H9 (cell line): ENCODE data around the gene TUB. TPM values are rescaled to one million over a fixed set of nuclear protein-coding genes. Genes with fewer than 3 reads are reported as not detected.

Source experiments
- DNase-seq: peaks from one replicate; pipeline ENCODE4 v3.0.0-alpha.2; 2017
- H2AFZ ChIP-seq: one replicate; pipeline ENCODE4 v1.6.1; 2013; ENCODE audit warnings: mild to moderate bottlenecking, low read length, control low read depth, moderate library complexity
- H2AK5ac ChIP-seq: 2 replicates; pipeline ENCODE4 v1.6.1; 2013; ENCODE audit warnings: low read length, control low read depth, mixed read lengths; ENCODE audit not compliant: insufficient read length
- H2BK120ac ChIP-seq: one replicate; pipeline ENCODE4 v1.6.1; 2013; ENCODE audit warnings: low read depth, mild to moderate bottlenecking, low read length, control low read depth, inconsistent platforms; ENCODE audit not compliant: poor library complexity, severe bottlenecking
- H2BK12ac ChIP-seq: 2 replicates; pipeline ENCODE4 v1.6.1; 2013; ENCODE audit warnings: low read length, control low read depth, mixed read lengths, low read depth; ENCODE audit not compliant: insufficient read length
- H2BK15ac ChIP-seq: 2 replicates; pipeline ENCODE4 v1.6.1; 2013; ENCODE audit warnings: low read depth, low read length, control low read depth
- H2BK20ac ChIP-seq: one replicate; pipeline ENCODE4 v1.6.1; 2013; ENCODE audit warnings: low read depth, mild to moderate bottlenecking, low read length, control low read depth, inconsistent platforms; ENCODE audit not compliant: poor library complexity, severe bottlenecking
- H2BK5ac ChIP-seq: 2 replicates; pipeline ENCODE4 v1.6.1; 2013; ENCODE audit warnings: low read length, control low read depth, mixed read lengths; ENCODE audit not compliant: insufficient read length
- H3K14ac ChIP-seq: 2 replicates; pipeline ENCODE4 v1.6.1; 2013; ENCODE audit warnings: low read length, control low read depth; ENCODE audit not compliant: insufficient read depth
- H3K18ac ChIP-seq: 2 replicates; pipeline ENCODE4 v1.6.1; 2013; ENCODE audit warnings: low read depth, mild to moderate bottlenecking, mixed read lengths, low read length, control low read depth; ENCODE audit not compliant: insufficient read length
- H3K23ac ChIP-seq: 2 replicates; pipeline ENCODE4 v1.6.1; 2013; ENCODE audit warnings: low read length, control low read depth, mixed read lengths, low read depth; ENCODE audit not compliant: insufficient read length
- H3K23me2 ChIP-seq: 2 replicates; pipeline ENCODE4 v1.6.1; 2013; ENCODE audit warnings: low read depth, mild to moderate bottlenecking, mixed read lengths, low read length, control low read depth; ENCODE audit not compliant: insufficient read length, poor library complexity, severe bottlenecking
- H3K27ac ChIP-seq: 2 replicates; pipeline ENCODE4 v1.5.1; 2013; ENCODE audit warnings: low read length, control low read depth, mixed read lengths, low read depth; ENCODE audit not compliant: insufficient read length
- H3K27me3 ChIP-seq: 2 replicates; pipeline ENCODE4 v1.6.1; 2013; ENCODE audit warnings: low read length, control low read depth, inconsistent platforms; ENCODE audit not compliant: insufficient read depth
- H3K4ac ChIP-seq: 2 replicates; pipeline ENCODE4 v1.6.1; 2013; ENCODE audit warnings: low read depth, mild to moderate bottlenecking, control low read depth, inconsistent platforms, low read length, moderate library complexity
- H3K4me1 ChIP-seq: 2 replicates; pipeline ENCODE4 v1.6.1; 2013; ENCODE audit warnings: low read length, control low read depth, inconsistent platforms; ENCODE audit not compliant: insufficient read depth
- H3K4me2 ChIP-seq: 2 replicates; pipeline ENCODE4 v1.6.1; 2013; ENCODE audit warnings: low read length, control low read depth, mixed read lengths; ENCODE audit not compliant: insufficient read length, insufficient read depth
- H3K56ac ChIP-seq: 2 replicates; pipeline ENCODE4 v1.6.1; 2013; ENCODE audit warnings: low read depth, mild to moderate bottlenecking, mixed read lengths, low read length, control low read depth; ENCODE audit not compliant: insufficient read length
- H3K79me1 ChIP-seq: 2 replicates; pipeline ENCODE4 v1.6.1; 2013; ENCODE audit warnings: low read depth, mild to moderate bottlenecking, moderate library complexity, low read length, control low read depth, inconsistent platforms; ENCODE audit not compliant: insufficient read depth, poor library complexity, severe bottlenecking
- H3K79me2 ChIP-seq: 2 replicates; pipeline ENCODE4 v1.6.1; 2013; ENCODE audit warnings: low read length, control low read depth, inconsistent platforms; ENCODE audit not compliant: insufficient read depth
- H3K9ac ChIP-seq: 2 replicates; pipeline ENCODE4 v1.6.1; 2013; ENCODE audit warnings: low read length, control low read depth, mixed read lengths; ENCODE audit not compliant: insufficient read length; ENCODE audit errors: extremely low read depth
- H3K9me3 ChIP-seq: one replicate; pipeline ENCODE4 v1.6.1; 2013; ENCODE audit warnings: low read depth, low read length, inconsistent platforms; ENCODE audit not compliant: control insufficient read depth
- H3T11ph ChIP-seq: one replicate; pipeline ENCODE4 v1.6.1; 2013; ENCODE audit warnings: mild to moderate bottlenecking, low read length, control low read depth, inconsistent platforms
- H4K20me1 ChIP-seq: one replicate; pipeline ENCODE4 v1.6.1; 2013; ENCODE audit not compliant: control insufficient read depth, insufficient read length, insufficient read depth
- H4K5ac ChIP-seq: 2 replicates; pipeline ENCODE4 v1.6.1; 2013; ENCODE audit warnings: low read depth, mild to moderate bottlenecking, mixed read lengths, low read length, control low read depth; ENCODE audit not compliant: insufficient read length
- H4K8ac ChIP-seq: replicated peaks from 2 replicates; pipeline ENCODE4 v1.6.1; 2013; ENCODE audit warnings: low read length, control low read depth, mixed read lengths, low read depth; ENCODE audit not compliant: insufficient read length
- H4K91ac ChIP-seq: 2 replicates; pipeline ENCODE4 v1.6.1; 2013; ENCODE audit warnings: low read depth, mild to moderate bottlenecking, moderate library complexity, mixed read lengths, low read length, control low read depth; ENCODE audit not compliant: insufficient read length
- H3K27ac Mint-ChIP-seq, 3 experiments: 2 replicates in 2 of 3; 3 replicates in 1 of 3; pipeline ENCODE4 v1.8.0; 2020 to 2021; ENCODE audit warnings: mixed read lengths in 3 of 3, mild to moderate bottlenecking in 1 of 3, moderate library complexity in 1 of 3
- H3K27me3 Mint-ChIP-seq: 2 replicates; pipeline ENCODE4 v1.8.0; 2021; ENCODE audit warnings: low read depth, mild to moderate bottlenecking, moderate library complexity, mixed read lengths
- H3K36me3 Mint-ChIP-seq, 3 experiments: 2 replicates in 2 of 3; 3 replicates in 1 of 3; pipeline ENCODE4 v1.8.0; 2020 to 2021; ENCODE audit warnings: low read depth in 3 of 3, mixed read lengths in 3 of 3; ENCODE audit not compliant: insufficient read depth in 1 of 3
- H3K4me1 Mint-ChIP-seq, 2 experiments: 2 replicates each; pipeline ENCODE4 v1.8.0; 2020; ENCODE audit warnings: mixed read lengths in 2 of 2
- H3K4me3 Mint-ChIP-seq, 2 experiments: 2 replicates in 1 of 2; 3 replicates in 1 of 2; pipeline ENCODE4 v1.8.0; 2020 to 2021; ENCODE audit warnings: mild to moderate bottlenecking in 2 of 2, mixed read lengths in 2 of 2, moderate library complexity in 1 of 2
- H3K9me3 Mint-ChIP-seq, 2 experiments: 2 replicates in 1 of 2; 3 replicates in 1 of 2; pipeline ENCODE4 v1.8.0; 2020; ENCODE audit warnings: mild to moderate bottlenecking in 2 of 2, mixed read lengths in 2 of 2, moderate library complexity in 1 of 2
- CTCF ChIP-seq: fragments of 200-600 bp; sonication (generic); conservative IDR thresholded peaks from 3 replicates; pipeline ENCODE4 v1.8.0; 2021; ENCODE audit warnings: antibody characterized with exemption, mild to moderate bottlenecking
- WGBS: extraction: QIAGEN DNeasy Blood & Tissue Kit; methylation state at CpG from one replicate; pipeline ENCODE4 v1.1.7; 2013; ENCODE audit warnings: missing lambda C conversion rate, low lambda C conversion rate, mixed read lengths; ENCODE audit not compliant: insufficient read length; ENCODE audit errors: extremely low coverage; 5-methylcytosine and 5-hydroxymethylcytosine counted together
- total RNA-seq: library from RNA; stranded (reverse); gene quantifications from 2 replicates; pipeline ENCODE4 v1.2.1, GENCODE V29; 2021

The TUB gene
- total RNA-seq, 1 experiment from 2014 or later, result 14.8 TPM

- peak overlapping the region in 2 of 3 experiments; percentile 14 to 34; a peak in 2 of 7 replicates for H3K27ac Mint-ChIP-seq
- Histone ChIP-seq H3K18ac (no peak overlapping the region), H2BK20ac (no peak overlapping the region), H2BK15ac (no peak overlapping the region), H2BK5ac (no peak overlapping the region), H2BK12ac (no peak overlapping the region), H3K9me3 (no peaks in the 10 kb centered on the region), H2AK5ac (no peak overlapping the region), H4K5ac (no peak overlapping the region), H4K91ac (no peak overlapping the region), H3K27me3 (no peaks in the 10 kb centered on the region), H3K79me1 (no peaks in the 10 kb centered on the region), H3K4me1 (peaks cover 3% of the 10 kb centered on the region; the same call in 1 of the 2 replicates), H4K20me1 (peaks cover 3% of the 10 kb centered on the region), H3K27ac (no peak overlapping the region), H3K23me2 (no peaks in the 10 kb centered on the region), H3K4ac (no peak overlapping the region), H2BK120ac (no peak overlapping the region), H3K56ac (no peak overlapping the region), H3K9ac (no peak overlapping the region), H3K23ac (no peak overlapping the region), H4K8ac (no peak overlapping the region), H3T11ph (no peak overlapping the region), H3K14ac (no peak overlapping the region), H2AFZ (no peak overlapping the region), H3K4me2 (no peak overlapping the region), H3K79me2 (no peaks in the 10 kb centered on the region)
- no peak for DNase-seq
- no CpG with 5 or more reads among the region's 8 CpGs for WGBS
- H3K4me3 Mint-ChIP-seq, result no peak overlapping the region
- H3K36me3 Mint-ChIP-seq, result no peaks in the 10 kb centered on the region; a peak in 1 of 7 replicates
- peaks cover 7 to 22% of the 10 kb centered on the region in 2 experiments for H3K4me1 Mint-ChIP-seq
- no peaks in the 10 kb centered on the region for H3K9me3 Mint-ChIP-seq
- TF ChIP-seq CTCF, result no peak
- peaks cover 1% of the 10 kb centered on the region; the same call in 1 of the 2 replicates for H3K27me3 Mint-ChIP-seq
These were observed 22.0 kb upstream of the TUB start for GRCh38 chr11:8059030-8059429.
